Bronchial epithelial cell (primary cell): ENCODE results near the gene ZC3H7A. TPM values are rescaled to one million over a fixed set of nuclear protein-coding genes. Genes with fewer than 3 reads are reported as not detected.
"Not testable (repeated sequence)": the region's sequence is repeated elsewhere in the genome, so short reads cannot be mapped to it uniquely, and the experiment has no call there.

Experiments used
- DNase-seq: peaks from one replicate; pipeline ENCODE4 v3.0.0-alpha.2; 2010; ENCODE audit warnings: low read depth
- FAIRE-seq: peaks from 2 replicates; lab custom pipeline; 2011; peaks lifted over from hg19 to GRCh38; lab: Jason Lieb, UNC
- H3K27me3 ChIP-seq: 2 replicates; pipeline ENCODE4 v1.5.1; 2011; ENCODE audit warnings: low read length; ENCODE audit not compliant: control insufficient read depth, insufficient read depth
- H3K36me3 ChIP-seq: 2 replicates; pipeline ENCODE4 v1.5.1; 2011; ENCODE audit warnings: low read length; ENCODE audit not compliant: control insufficient read depth, insufficient read depth
- H3K4me3 ChIP-seq: 2 replicates; pipeline ENCODE4 v1.5.1; 2011; ENCODE audit warnings: mild to moderate bottlenecking, low read depth, low read length, control low read depth
- total RNA-seq: library from RNA; depleted of rRNA; stranded (reverse); fragments of >200 nt; gene quantifications from 2 replicates; pipeline ENCODE4 v1.2.1, GENCODE V29; 2014
- TF ChIP-seq, protein P1 (sequence below): IDR thresholded peaks from 2 replicates; pipeline ENCODE4 v1.5.1; 2011; ENCODE audit warnings: mild to moderate bottlenecking, moderate library complexity, low read length, control low read depth, inconsistent platforms; ENCODE audit not compliant: insufficient read depth, severe bottlenecking

Gene ZC3H7A
- total RNA-seq, 1 donor from 2014 or later = 26.9 TPM

DNA sequence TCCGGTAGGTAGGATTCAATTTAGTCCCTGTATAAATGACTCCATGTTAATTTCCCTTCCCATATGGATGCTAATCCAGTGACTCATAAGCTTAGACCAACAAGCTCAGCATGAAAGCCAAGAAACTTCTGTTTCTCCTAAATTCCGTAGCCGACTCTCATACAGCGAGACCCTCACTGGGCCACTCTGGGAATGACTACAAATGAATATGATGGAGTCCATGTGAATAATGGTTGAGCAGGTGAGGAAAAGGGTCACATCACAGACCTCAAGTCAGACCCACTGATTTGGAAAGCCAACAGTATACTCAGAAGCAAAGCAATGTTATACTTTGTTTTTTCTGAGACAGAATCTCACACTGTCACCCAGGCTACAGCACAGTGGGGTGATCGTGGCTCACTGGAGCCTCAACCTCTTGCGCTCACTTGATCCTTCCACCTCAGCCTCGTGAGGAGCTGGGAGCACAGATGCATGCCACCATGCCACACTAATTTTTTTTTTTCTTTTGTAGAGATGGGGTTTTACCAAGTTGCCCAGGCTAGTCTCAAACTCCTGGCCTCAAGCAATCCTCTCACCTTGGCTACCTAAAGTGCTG, 39.7 kb upstream of the ZC3H7A start:
- H3K4me3 ChIP-seq = no peak overlapping the region
- H3K36me3 ChIP-seq = peaks cover 12% of the 10 kb centered on the region
- DNase-seq = peak; percentile 71
- TF ChIP-seq, protein P1, sequence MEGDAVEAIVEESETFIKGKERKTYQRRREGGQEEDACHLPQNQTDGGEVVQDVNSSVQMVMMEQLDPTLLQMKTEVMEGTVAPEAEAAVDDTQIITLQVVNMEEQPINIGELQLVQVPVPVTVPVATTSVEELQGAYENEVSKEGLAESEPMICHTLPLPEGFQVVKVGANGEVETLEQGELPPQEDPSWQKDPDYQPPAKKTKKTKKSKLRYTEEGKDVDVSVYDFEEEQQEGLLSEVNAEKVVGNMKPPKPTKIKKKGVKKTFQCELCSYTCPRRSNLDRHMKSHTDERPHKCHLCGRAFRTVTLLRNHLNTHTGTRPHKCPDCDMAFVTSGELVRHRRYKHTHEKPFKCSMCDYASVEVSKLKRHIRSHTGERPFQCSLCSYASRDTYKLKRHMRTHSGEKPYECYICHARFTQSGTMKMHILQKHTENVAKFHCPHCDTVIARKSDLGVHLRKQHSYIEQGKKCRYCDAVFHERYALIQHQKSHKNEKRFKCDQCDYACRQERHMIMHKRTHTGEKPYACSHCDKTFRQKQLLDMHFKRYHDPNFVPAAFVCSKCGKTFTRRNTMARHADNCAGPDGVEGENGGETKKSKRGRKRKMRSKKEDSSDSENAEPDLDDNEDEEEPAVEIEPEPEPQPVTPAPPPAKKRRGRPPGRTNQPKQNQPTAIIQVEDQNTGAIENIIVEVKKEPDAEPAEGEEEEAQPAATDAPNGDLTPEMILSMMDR = no peak
- H3K27me3 ChIP-seq = no peaks in the 10 kb centered on the region
- no peak for FAIRE-seq

DNA sequence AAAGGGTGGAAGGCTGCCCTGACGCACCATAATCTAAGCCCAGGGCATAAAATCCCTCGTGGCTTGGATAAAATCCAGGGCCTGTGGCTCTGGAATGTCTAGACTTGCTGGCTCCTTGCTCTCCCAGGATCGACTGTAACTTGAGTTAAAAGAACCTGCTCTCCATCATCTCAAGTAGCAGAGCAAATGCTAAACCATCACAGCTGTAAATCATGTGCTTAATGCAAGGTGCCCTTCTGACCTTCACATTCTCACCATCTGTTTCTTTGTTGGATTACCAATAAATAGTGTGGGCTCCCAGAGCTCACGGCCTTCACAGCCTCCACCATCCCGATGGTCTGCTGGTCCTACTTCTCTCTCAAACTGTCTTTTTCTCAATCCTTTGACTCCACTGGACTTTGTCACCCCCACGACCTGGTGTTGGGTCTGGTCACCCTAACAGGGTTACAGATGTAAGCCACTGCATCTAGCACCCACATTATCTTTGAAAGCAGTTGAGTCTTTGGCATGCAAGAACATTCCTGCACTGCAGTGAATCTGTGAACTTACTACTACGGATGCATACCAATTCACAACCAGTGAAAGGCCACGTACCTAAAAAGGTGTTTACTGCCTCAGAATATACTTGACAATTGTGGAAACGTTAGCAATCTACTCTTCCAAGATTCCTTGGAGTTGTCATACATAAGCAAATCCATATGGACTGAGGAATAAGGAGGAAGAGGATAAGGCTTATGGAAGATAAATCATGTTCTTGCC, 39.0 kb upstream of the ZC3H7A start:
- DNase-seq = peak; percentile 24
- TF ChIP-seq, protein P1 = no peak
- H3K36me3 ChIP-seq = peaks cover 7% of the 10 kb centered on the region
- no peak overlapping the region for H3K4me3 ChIP-seq
- H3K27me3 ChIP-seq = no peaks in the 10 kb centered on the region
- no peak for FAIRE-seq

DNA sequence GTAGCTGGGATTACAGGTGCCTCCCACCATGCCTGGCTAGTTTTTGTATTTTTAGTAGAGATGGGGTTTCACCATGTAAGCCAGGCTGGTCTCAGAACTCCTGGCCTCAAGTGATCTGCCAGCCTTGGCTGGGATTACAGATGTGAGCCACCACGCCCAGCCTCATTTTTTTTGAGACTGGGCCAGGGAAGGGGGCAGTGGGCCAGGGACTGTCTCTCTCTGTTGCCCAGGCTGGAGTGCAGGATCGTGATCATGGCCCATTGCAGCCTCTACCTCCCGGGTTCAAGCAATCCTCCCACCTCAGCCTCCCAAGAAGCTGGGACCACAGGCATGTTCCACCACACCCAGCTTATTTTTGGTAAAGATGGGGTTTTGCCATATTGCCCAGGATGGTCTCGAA, 38.3 kb upstream of the ZC3H7A start:
- no peaks in the 10 kb centered on the region for H3K27me3 ChIP-seq
- H3K4me3 ChIP-seq = no peak overlapping the region
- H3K36me3 ChIP-seq = peaks cover 7% of the 10 kb centered on the region
- TF ChIP-seq, protein P1 = no peak
- FAIRE-seq (no peak), DNase-seq (no peak)

DNA sequence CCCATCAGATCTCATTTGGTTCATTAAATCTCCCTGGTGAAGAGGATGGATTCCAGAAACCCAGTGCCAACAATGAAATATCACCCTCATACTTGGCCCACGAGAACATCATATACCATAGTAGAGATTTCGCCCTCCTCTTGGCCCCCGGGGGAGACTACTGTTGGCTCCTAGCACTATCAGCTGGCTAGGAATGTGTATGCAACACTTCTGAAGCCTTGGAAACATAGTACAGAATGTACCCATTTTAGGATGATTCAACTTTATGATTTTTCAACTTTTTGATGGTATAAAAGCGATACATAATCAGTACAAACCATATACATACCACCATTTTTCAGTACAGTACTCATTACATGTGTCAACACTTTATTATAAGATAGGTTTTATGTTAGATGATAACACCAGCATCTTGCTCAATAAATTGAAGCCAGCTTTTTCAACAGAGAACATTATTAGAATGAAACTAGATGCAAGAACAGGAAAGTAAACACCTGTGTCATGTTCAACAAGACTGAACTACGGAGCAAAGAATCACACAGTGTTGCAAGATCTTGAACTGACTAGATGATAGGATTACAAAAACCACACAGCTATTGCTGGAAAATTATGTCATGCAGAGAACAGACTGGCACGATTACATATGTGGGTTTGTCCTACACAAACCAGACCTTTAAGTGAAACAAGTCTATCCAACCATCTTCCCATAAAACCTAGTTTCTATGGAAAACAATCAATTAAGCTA, 37.1 kb upstream of the ZC3H7A start:
- H3K4me3 ChIP-seq = no peak overlapping the region
- peak; percentile 77 for FAIRE-seq
- peak; percentile 99 for DNase-seq
- H3K27me3 ChIP-seq = no peaks in the 10 kb centered on the region
- TF ChIP-seq, protein P1 = no peak
- H3K36me3 ChIP-seq = peaks cover 5% of the 10 kb centered on the region

DNA sequence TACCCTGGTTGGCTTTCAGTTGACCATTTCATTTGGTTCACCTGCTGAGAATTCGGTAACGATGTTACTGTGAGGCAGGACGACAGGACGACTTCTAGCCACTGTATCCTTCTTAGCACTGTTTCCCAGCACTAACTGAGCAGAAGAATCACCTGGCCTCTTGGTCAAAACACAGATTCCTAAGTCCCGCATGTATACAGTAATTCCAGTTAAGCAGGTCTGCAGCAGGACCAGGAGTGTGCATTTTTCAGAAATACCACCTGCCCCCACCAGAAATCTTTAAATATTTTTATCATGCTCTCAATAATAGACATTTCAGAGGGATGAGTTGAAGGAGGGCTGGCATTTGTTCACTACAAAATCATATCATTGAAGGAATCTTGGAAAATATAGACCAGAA, 31.6 kb upstream of the ZC3H7A start:
- FAIRE-seq = no peak
- H3K36me3 ChIP-seq = no peaks in the 10 kb centered on the region
- no peaks in the 10 kb centered on the region for H3K27me3 ChIP-seq
- no peak for DNase-seq
- H3K4me3 ChIP-seq = no peak overlapping the region
- TF ChIP-seq, protein P1 = no peak

DNA sequence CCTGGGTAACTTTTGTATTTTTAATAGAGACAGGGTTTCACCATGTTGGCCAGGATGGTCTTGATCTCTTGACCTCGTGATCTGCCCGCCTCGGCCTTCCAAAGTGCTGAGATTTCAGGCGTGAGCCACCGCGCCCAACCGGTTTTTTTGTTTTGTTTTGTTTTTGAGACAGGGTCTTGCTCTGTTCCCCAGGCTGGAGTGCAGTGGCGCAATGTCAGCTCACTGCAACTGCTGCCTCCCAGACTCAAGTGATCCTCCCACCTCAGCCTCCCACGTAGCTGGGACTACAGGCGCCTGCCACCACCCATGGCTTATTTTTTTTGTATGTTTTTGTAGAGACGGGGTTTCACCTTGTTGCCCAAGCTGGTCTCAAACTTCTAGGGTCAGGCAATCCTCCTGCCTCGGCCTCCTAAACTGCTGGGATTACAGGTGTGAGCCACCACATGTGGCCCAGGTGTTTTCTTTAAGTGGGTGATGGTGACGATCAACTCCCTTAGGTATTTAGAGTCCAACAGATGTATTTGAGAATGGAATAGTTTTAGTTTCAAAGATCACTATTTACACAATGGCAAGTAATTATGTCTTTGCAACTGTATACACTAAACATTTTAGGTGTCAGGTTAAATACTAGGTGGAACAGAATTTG, 28.6 kb upstream of the ZC3H7A start:
- not testable (repeated sequence) for FAIRE-seq, H3K27me3 ChIP-seq, DNase-seq, H3K36me3 ChIP-seq, H3K4me3 ChIP-seq
